Measurements from ENCODE around the gene ZNF688. TPM values are rescaled to one million over a fixed set of nuclear protein-coding genes. Genes with fewer than 3 reads are reported as not detected.
"Not testable (repeated sequence)": the region's sequence is repeated elsewhere in the genome, so short reads cannot be mapped to it uniquely, and the experiment has no call there.

The ZNF688 gene
- total RNA-seq, 1 donor from 2014 or later = 12.2 TPM

GRCh38 chr16:30526137-30526822 lies 45.2 kb downstream of the ZNF688 start, which contains the start of gene ZNF768:
TSS of gene ZNF768 (minus strand) at chr16:30526566. CDS start at chr16:30526413, 153 bp downstream.
- ATAC-seq (ENCODE audit: poor library complexity) = peak; percentile 68
- DNase-seq = peak; percentile 65
- intact Hi-C loops (cut with DNase I) = loop anchor here (5.0 to 10.0 kb wide), 2 partner anchors 46 to 81 kb away; partner anchors contain the start of genes SEPHS2 and ZNF688

- DNase-seq (no peak), ATAC-seq (ENCODE audit: poor library complexity) (no peak)
- intact Hi-C loops (cut with DNase I) = loop anchor here (5.0 to 10.0 kb wide), 2 partner anchors 47 to 81 kb away; partner anchors contain the start of genes SEPHS2 and ZNF688
These were observed 45.7 kb downstream of the ZNF688 start for GRCh38 chr16:30525844-30526136.

GRCh38 chr16:30524575-30525568 lies 46.6 kb downstream of the ZNF688 start:
- no peak for ATAC-seq (ENCODE audit: poor library complexity)
- intact Hi-C loops (cut with DNase I) = loop anchor here (5.0 to 10.0 kb wide), 2 partner anchors 47 to 80 kb away; partner anchors contain the start of genes SEPHS2 and ZNF688
- DNase-seq = no peak

- DNase-seq = peak; percentile 71
- ATAC-seq (ENCODE audit: poor library complexity) = no peak
- intact Hi-C loops (cut with DNase I) = loop anchor here (10.0 kb wide), 1 partner anchor 79 kb away; the partner anchor contains the start of gene SEPHS2
These were observed 47.5 kb downstream of the ZNF688 start for GRCh38 chr16:30523768-30524574.

- ATAC-seq (ENCODE audit: poor library complexity); DNase-seq: not testable (repeated sequence)
- intact Hi-C loops (cut with DNase I) = loop anchor here (10.0 kb wide), 1 partner anchor 78 kb away; the partner anchor contains the start of gene SEPHS2
These were observed 48.6 kb downstream of the ZNF688 start for GRCh38 chr16:30522702-30523463.

GRCh38 chr16:30521873-30522641 lies 49.5 kb downstream of the ZNF688 start:
- intact Hi-C loops (cut with DNase I) = loop anchor here (10.0 kb wide), 1 partner anchor 77 kb away; the partner anchor contains the start of gene SEPHS2
- DNase-seq = no peak
- no peak for ATAC-seq (ENCODE audit: poor library complexity)

- ATAC-seq (ENCODE audit: poor library complexity) (no peak), DNase-seq (no peak)
- intact Hi-C loops (cut with DNase I) = loop anchor here (10.0 kb wide), 1 partner anchor 77 kb away; the partner anchor contains the start of gene SEPHS2
These were observed 50.0 kb downstream of the ZNF688 start for GRCh38 chr16:30521476-30521872.

Other genes starting within 250 kb of the ZNF688 start
- gene CD2BP2, start 216.4 kb downstream of the ZNF688 start, total RNA-seq = 34.1 TPM
- gene TBC1D10B, start 201.2 kb downstream of the ZNF688 start, total RNA-seq = 24.4 TPM
- not detected for gene MYL11, start 196.9 kb downstream of the ZNF688 start, total RNA-seq
- gene SEPTIN1, start 189.2 kb downstream of the ZNF688 start, total RNA-seq = 0.97 TPM
- 5.1 TPM for gene ZNF48, start 176.3 kb downstream of the ZNF688 start, total RNA-seq
- 6.2 TPM for gene ZNF771, start 164.1 kb downstream of the ZNF688 start, total RNA-seq
- gene DCTPP1, start 141.7 kb downstream of the ZNF688 start, total RNA-seq = 38.4 TPM
- gene SEPHS2, start 125.8 kb downstream of the ZNF688 start, total RNA-seq = 28.6 TPM
- gene ITGAL, start 99.0 kb downstream of the ZNF688 start, total RNA-seq = 1.5 TPM
- gene ZNF768, start 45.1 kb downstream of the ZNF688 start, total RNA-seq = 71.7 TPM
- gene ZNF747, start 36.9 kb downstream of the ZNF688 start, total RNA-seq = 8.0 TPM
- gene ZNF764, start 13.3 kb downstream of the ZNF688 start, total RNA-seq = 8.0 TPM
- gene ZNF785, start 14.0 kb upstream of the ZNF688 start, total RNA-seq = 7.1 TPM
- gene ZNF689, start 38.7 kb upstream of the ZNF688 start, total RNA-seq = 4.4 TPM
- 18.9 TPM for gene PRR14, start 79.2 kb upstream of the ZNF688 start, total RNA-seq
- 28.3 TPM for gene FBRS, start 86.7 kb upstream of the ZNF688 start, total RNA-seq
- gene SRCAP, start 127.5 kb upstream of the ZNF688 start, total RNA-seq = 36.7 TPM
- gene PHKG2, start 176.7 kb upstream of the ZNF688 start, total RNA-seq = 13.4 TPM
- 0.46 TPM for gene CFAP119, start 190.3 kb upstream of the ZNF688 start, total RNA-seq
- gene RNF40, start 190.6 kb upstream of the ZNF688 start, total RNA-seq = 29.4 TPM
- 16.5 TPM for gene ZNF629, start 215.5 kb upstream of the ZNF688 start, total RNA-seq

Data from Right ventricle myocardium superior (tissue), 1 donor.